SJCRH30 (cell line): ENCODE measurements around the gene TRMT10B. TPM values are rescaled to one million over a fixed set of nuclear protein-coding genes. Genes with fewer than 3 reads are reported as not detected.
A peak's percentile ranks its signal among the peaks of the same experiment; 100 is the strongest.
"Not testable (repeated sequence)": the region's sequence is repeated elsewhere in the genome, so short reads cannot be mapped to it uniquely, and the experiment has no call there.

Source experiments
- DNase-seq, 2 experiments: peaks; one replicate each; pipeline ENCODE4 v3.0.0-alpha.2; 2015 to 2020
- H3K27ac ChIP-seq: fragments of 250-450 bp; sonication (Bioruptor Pico); 2 replicates; pipeline ENCODE4 v1.5.1; 2020; ENCODE audit warnings: mild to moderate bottlenecking, moderate library complexity
- H3K27me3 ChIP-seq: fragments of 250-450 bp; sonication (Bioruptor Pico); 2 replicates; pipeline ENCODE4 v1.5.1; 2020; ENCODE audit warnings: mild to moderate bottlenecking, moderate library complexity
- H3K36me3 ChIP-seq: fragments of 250-450 bp; sonication (Bioruptor Pico); 2 replicates; pipeline ENCODE4 v1.5.1; 2020; ENCODE audit warnings: mild to moderate bottlenecking, moderate library complexity
- H3K4me1 ChIP-seq: fragments of 250-450 bp; sonication (Bioruptor Pico); 2 replicates; pipeline ENCODE4 v1.5.1; 2020; ENCODE audit warnings: mild to moderate bottlenecking, moderate library complexity
- H3K4me3 ChIP-seq: fragments of 250-450 bp; sonication (Bioruptor Pico); 2 replicates; pipeline ENCODE4 v1.5.1; 2020; ENCODE audit warnings: mild to moderate bottlenecking, moderate library complexity
- H3K9me3 ChIP-seq: fragments of 250-450 bp; sonication (Bioruptor Pico); replicated peaks from 2 replicates; pipeline ENCODE4 v1.5.1; 2020; ENCODE audit warnings: mild to moderate bottlenecking, moderate library complexity
- total RNA-seq: library from RNA; depleted of rRNA; stranded (reverse); fragments of >200 nt; shearing (Covaris generic); gene quantifications from 2 replicates; pipeline ENCODE4 v1.2.3, GENCODE V29; 2014

The TRMT10B gene
- total RNA-seq, 1 experiment from 2014 or later = 0.43 TPM

DNA sequence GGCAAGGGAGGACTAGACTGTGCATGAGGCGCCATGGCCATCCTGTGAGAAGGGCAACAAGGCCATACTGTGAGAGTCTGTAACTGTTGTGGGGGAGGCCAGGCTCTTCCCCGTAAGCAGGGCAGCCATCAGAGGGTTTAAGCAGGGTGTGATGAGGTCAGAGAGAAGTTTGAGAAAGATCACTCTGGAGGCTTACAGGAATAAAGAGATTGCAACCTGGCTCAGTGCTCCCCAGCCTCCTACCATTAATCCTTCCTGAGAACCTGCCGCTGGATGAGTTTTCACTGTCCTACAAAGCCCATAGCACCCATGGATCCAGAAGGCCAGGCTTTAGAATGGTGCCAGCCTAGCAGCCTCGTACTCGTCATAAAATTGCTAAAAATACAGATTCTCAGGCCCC is 14.4 kb upstream of the TRMT10B start:
- no peak for DNase-seq
- no peak overlapping the region for H3K27ac ChIP-seq
- no peaks in the 10 kb centered on the region for H3K9me3 ChIP-seq
- no peaks in the 10 kb centered on the region for H3K4me1 ChIP-seq
- no peaks in the 10 kb centered on the region for H3K36me3 ChIP-seq
- no peaks in the 10 kb centered on the region for H3K27me3 ChIP-seq
- H3K4me3 ChIP-seq = no peak overlapping the region

DNA sequence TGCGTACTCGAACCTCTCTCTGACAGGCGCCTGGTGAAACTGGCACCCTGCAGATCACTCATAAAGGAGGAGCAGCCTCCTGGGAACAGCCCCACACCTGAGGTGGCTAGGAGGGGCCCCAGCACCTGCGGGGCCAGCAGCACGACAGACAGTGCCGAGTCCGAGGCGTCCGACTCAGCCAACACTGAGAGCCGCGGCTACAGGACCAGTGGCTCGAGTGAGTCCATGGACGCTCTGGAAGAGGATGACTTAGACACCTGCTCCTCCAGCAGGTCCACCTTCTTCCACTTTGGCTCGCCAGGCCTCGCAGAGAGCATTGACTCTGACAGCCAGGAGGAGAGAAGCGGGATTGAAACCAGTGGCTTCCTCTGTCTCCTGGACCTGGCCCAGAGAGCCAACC is 13.5 kb upstream of the TRMT10B start:
- Histone ChIP-seq H3K27me3 (no peaks in the 10 kb centered on the region), H3K4me1 (no peaks in the 10 kb centered on the region), H3K4me3 (no peak overlapping the region), H3K9me3 (no peaks in the 10 kb centered on the region), H3K36me3 (no peaks in the 10 kb centered on the region), H3K27ac (no peak overlapping the region)
- DNase-seq = no peak

DNA sequence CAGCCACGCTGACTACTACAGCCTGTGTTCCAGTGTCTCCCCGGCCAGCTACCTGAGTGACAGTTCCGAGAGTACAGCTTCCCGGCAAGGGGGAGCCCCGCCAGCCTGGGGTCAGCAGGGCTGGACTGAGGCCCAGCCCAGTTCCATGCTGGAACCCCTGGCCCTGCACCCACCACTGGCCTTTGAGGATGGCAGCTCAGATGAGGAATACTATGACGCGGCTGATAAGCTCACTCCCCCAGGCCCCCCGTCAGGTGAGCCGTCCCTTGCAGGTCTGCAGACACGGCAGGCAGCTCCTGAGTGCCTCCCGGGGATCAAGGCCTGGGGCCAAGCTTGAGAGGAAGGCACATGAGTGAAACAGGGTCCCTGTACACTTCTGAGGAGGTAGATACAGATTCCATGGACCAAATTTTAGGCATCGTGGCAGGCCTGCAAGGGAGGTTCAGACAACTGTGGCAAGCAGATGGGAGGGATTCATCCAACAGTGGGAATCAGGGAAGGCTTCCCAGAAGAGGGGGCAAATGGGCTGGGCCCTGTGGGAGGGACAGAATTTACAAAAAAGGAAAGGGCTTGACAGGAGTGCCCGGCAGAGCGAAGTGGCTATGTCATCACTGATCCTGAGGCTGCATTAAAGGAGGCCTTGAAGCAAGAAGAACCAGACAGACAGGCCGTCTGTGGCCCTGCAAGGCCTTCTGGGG is 12.8 kb upstream of the TRMT10B start:
- Histone ChIP-seq H3K27ac (no peak overlapping the region), H3K27me3 (no peaks in the 10 kb centered on the region), H3K9me3 (no peaks in the 10 kb centered on the region), H3K4me3 (no peak overlapping the region), H3K36me3 (no peaks in the 10 kb centered on the region), H3K4me1 (peaks cover 6% of the 10 kb centered on the region)
- DNase-seq = no peak

DNA sequence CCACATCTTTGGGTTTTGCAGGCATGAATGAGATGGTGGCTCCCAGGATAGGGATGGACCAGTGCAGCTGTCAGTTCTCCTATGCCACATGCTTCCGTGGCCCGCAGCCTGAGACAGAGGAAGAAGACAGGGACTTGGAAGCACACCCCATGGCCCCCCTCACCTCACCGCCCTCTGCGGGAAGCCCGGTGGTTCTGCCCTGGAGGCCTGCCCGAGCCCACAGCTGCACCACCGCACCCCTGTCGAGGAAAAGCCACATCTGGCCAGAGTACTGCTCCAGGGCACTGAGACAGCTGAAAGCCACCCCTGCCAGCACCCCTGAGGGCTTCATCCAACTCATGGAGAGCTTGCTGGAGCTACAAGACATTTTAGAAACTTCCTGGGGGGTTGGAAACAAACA is 7.6 kb upstream of the TRMT10B start:
- peak; percentile 83 to 87 for DNase-seq
- Histone ChIP-seq H3K4me1 (peaks cover 17% of the 10 kb centered on the region), H3K27ac (no peak overlapping the region), H3K36me3 (no peaks in the 10 kb centered on the region), H3K9me3 (no peaks in the 10 kb centered on the region), H3K27me3 (no peaks in the 10 kb centered on the region), H3K4me3 (no peak overlapping the region)

DNA sequence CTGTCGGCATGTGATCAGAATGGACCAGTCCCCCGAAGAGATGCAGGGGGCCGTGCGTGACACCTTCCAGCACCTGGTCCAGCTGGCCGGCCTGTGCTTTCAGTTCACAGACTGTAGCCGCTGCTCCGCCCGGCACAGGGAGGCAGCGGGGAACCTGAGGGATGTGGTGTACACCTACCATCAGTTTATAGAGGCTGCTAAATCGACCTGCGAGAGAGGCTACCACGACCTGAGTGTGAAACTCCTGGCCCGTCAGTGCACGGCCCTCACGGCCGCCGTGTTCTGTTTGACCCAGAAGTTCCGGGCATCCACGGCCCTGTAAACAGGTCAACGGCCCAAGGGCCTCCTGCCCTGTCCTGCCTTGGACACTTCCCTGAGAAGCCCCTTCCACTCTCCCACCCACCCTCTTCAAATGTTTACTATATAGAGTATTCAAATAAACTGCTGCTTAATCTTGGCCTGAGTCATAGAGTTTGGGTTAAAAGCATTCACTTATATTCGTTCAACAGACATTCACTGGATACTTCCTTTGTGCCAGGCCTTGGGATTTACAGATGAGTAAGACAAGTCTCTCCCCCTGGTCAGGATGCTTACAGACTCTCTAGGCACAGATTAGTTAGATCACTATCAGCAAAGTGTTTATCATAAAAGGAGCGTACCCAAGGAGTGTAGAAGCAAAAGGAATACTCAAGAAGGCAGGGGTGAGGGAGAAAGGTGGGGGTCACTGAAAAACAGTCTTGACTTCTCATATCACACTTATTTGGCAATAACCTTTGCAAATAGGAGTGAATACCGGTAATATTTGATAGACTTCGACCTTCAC is 6.9 kb upstream of the TRMT10B start:
- H3K27ac ChIP-seq = no peak overlapping the region; the same call in 1 of the 2 replicates
- peak; percentile 19 to 52 for DNase-seq
- H3K36me3 ChIP-seq = no peaks in the 10 kb centered on the region
- no peaks in the 10 kb centered on the region for H3K27me3 ChIP-seq
- H3K4me1 ChIP-seq = peaks cover 17% of the 10 kb centered on the region
- no peak overlapping the region for H3K4me3 ChIP-seq
- H3K9me3 ChIP-seq = no peaks in the 10 kb centered on the region

DNA sequence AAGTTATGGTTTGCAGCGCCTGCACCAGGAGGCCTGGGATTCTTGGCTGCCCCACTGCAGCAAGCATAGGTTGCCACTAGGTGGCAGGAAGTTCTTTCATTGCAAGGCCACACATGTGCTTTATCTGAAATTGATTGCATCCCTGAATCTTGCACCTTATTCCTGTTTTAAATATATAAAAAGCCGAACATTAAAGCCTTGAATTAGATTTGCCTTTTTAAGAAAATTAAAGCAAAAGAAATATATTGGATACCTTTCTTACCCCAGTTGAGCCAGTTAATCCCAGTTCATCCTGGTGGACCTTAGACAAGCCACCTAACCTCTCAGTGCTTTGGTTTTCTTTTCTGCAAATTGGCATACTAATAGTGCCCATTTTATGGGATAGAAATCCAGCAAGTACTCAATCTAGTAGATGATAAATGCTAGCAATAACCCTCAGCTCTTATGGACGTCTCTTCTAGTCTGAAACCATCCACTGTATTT is 6.3 kb upstream of the TRMT10B start:
- Histone ChIP-seq H3K36me3 (no peaks in the 10 kb centered on the region), H3K4me3 (no peak overlapping the region), H3K4me1 (peaks cover 17% of the 10 kb centered on the region), H3K27ac (no peak overlapping the region), H3K27me3 (no peaks in the 10 kb centered on the region), H3K9me3 (no peaks in the 10 kb centered on the region)
- peak; percentile 61 to 80 for DNase-seq

DNA sequence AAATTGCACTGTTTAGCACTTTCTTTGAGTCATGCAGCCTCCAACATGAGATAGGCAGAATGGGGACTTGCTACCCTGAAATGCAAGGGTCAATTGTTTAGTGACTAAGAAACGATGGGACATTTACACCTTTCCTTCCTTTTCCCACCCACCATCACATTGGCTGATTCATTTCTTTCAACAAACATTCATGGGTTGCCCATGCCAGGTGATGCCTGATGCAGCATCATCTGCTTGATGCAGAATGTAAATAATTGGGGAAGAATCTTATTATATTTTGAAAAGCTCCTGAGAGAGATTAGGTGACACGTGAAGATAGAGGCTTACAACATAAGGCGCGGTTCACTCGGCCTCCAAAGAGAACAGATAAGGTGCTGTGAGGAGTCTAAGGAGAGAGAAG is 4.5 kb upstream of the TRMT10B start:
- Histone ChIP-seq H3K9me3 (no peaks in the 10 kb centered on the region), H3K27me3 (no peaks in the 10 kb centered on the region), H3K36me3 (no peaks in the 10 kb centered on the region), H3K4me1 (peaks cover 17% of the 10 kb centered on the region), H3K27ac (no peak overlapping the region), H3K4me3 (no peak overlapping the region)
- DNase-seq = no peak

DNA sequence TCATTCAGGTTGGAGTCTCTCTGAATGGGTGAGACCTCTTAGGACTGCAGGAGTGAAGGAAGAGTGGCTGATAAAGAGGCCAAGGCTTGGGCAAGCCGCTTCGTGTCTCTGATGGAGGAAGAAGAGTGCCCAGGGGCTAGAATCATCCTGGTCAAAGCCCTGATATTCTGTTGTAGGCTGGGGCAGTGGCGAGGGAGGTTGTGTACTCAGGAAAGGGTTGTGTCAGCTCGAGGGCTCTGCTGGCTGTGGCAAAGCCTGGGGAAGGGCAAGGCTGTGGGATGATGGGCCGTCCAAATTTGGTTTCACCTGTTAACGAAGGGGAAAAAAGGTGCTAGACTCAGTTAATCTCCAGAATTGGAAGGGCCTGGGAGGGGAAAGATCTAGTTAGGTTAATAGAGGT is 2.4 kb upstream of the TRMT10B start:
- peaks cover 9% of the 10 kb centered on the region for H3K4me1 ChIP-seq
- no peaks in the 10 kb centered on the region for H3K36me3 ChIP-seq
- no peaks in the 10 kb centered on the region for H3K27me3 ChIP-seq
- H3K27ac ChIP-seq = no peak overlapping the region
- H3K4me3 ChIP-seq = no peak overlapping the region
- H3K9me3 ChIP-seq = no peaks in the 10 kb centered on the region
- no peak for DNase-seq

DNA sequence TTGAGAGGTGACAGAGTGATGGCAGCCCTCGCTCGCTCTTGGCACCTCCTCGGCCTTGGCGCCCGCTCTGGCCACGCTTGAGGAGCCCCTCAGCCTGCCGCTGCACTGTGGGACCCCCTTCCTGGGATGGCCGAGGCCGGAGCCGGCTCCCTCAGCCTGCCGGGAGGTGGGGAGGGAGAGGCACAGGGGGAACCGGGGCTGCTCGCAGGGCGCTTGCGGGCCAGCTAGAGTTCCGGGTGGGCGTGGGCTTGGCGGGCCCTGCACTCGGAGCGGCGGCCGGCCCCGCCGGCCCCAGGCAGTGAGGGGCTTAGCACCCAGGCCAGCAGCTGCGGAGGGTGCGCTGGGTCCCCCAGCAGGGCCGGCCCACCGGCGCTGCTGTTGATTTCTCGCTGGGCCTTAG is 1.9 kb upstream of the TRMT10B start:
- H3K27me3 ChIP-seq, DNase-seq, H3K9me3 ChIP-seq, H3K4me3 ChIP-seq, H3K27ac ChIP-seq, H3K36me3 ChIP-seq, H3K4me1 ChIP-seq: not testable (repeated sequence)

DNA sequence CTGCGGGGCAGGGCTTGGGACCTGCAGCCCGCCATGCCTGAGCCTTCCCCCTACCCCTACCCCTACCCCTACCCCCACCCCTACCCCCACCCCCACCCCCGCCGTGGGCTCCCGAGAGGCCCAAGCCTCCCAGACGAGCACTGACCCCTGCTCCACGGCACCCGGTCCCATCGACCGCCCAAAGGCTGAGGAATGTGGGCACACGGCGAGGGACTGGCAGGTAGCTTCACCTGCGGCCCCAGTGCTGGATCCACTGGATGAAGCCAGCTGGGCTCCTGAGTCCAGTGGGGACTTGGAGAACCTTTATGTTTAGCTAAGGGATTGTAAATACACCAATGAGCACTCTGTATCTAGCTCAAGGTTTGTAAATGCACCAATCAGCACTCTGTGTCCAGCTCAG is 1.5 kb upstream of the TRMT10B start:
- H3K9me3 ChIP-seq, H3K36me3 ChIP-seq, H3K4me1 ChIP-seq, H3K27me3 ChIP-seq, DNase-seq, H3K4me3 ChIP-seq, H3K27ac ChIP-seq: not testable (repeated sequence)

DNA sequence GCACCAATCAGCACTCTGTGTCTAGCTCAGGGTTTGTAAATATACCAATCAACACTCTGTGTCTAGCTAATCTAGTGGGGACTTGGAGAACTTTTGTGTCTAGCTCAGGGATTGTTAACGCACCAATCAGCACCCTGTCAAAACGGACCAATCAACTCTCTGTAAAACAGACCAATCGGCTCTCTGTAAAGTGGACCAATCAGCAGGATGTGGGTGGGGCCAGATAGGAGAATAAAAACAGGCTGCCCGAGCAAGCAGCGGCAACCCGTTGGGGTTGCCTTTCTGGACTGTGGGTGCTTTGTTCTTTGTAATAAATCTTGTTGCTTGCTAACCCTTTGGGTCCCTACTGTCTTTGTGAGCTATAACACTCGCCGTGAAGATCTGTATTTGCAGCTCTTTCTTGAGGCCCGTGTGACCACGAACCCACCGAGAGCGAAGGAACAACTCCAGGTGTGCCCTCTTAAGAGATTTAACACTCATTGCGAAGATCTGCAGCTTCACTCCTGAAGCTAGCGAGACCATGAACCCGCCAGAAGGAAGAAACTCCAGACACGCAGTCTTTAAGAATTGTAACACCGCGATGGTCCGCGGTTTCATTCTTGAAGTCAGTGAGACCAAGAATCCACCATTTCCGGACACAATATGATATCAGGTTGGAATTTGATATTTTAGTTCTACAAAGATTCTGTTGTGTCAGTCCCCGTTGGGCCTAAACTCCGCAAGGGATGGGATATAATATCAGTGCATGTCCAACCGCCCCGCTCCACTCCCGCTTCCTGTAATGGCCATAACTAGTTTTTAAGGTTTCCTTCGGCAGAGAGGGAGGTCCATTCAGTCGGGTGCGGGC is 740 bp upstream of the TRMT10B start:
- H3K4me1 ChIP-seq = no peaks in the 10 kb centered on the region
- H3K36me3 ChIP-seq = no peaks in the 10 kb centered on the region
- no peak for DNase-seq
- H3K9me3 ChIP-seq = no peaks in the 10 kb centered on the region
- peak overlapping the region; percentile 54 for H3K4me3 ChIP-seq
- H3K27ac ChIP-seq = no peak overlapping the region
- H3K27me3 ChIP-seq = no peaks in the 10 kb centered on the region

DNA sequence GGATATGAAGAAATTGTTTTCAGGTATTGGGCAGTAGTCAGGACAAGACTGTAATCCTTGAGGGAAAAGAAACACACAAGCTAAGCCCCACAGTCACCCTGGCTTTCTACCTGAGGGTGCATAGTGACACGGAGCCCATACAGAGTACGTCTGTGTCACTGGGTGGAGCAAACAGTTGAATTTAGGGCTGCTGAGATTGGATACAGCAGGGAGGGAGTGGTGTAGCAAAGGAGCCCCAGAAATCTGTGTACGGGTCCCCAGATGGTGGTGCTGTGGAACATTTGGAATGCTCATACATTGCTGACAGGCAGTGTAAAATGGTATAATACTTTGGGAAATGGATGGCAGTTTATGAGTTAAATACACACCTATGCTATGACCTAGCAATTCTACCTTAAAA is 5.1 kb downstream of the TRMT10B start:
- no peaks in the 10 kb centered on the region for H3K36me3 ChIP-seq
- no peak overlapping the region for H3K4me3 ChIP-seq
- H3K27ac ChIP-seq = no peak overlapping the region
- DNase-seq = no peak
- no peaks in the 10 kb centered on the region for H3K4me1 ChIP-seq
- H3K27me3 ChIP-seq = no peaks in the 10 kb centered on the region
- no peaks in the 10 kb centered on the region for H3K9me3 ChIP-seq

DNA sequence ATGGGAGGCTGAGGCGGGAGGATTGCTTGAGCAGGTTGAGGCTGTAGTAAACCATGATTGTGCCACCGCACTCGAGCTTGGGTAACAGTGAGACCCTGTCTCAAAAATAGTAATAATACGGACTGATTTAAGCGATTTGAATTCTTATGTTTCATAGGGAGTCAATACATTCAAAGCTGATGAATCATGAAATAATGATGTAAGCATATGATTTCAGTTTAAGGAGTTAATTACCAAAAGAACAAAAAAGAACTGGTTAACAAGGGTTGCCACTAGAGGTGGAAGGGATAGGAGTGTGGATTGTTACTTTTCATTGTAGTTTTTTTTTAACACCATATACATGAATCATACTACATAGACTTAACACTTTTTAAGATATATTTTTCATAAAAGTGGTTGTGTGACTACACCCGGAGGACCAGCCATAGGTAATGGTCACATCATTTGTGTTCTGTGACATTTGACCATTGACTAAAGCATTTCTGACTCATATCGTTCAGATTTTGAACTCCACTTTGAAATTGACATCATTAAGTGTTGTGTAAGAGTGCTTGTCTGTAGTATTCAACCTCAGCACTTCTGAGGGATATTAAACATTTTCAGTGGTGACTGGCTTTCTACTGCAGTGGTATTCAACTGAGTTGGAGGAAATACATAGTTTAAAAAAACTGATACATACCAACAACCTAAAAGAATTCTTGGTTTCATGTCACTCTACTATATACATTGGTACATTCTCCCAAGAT is 7.0 kb downstream of the TRMT10B start:
- Histone ChIP-seq H3K36me3 (no peaks in the 10 kb centered on the region), H3K9me3 (no peaks in the 10 kb centered on the region), H3K4me3 (no peak overlapping the region), H3K4me1 (no peaks in the 10 kb centered on the region), H3K27me3 (no peaks in the 10 kb centered on the region), H3K27ac (no peak overlapping the region)
- no peak for DNase-seq

DNA sequence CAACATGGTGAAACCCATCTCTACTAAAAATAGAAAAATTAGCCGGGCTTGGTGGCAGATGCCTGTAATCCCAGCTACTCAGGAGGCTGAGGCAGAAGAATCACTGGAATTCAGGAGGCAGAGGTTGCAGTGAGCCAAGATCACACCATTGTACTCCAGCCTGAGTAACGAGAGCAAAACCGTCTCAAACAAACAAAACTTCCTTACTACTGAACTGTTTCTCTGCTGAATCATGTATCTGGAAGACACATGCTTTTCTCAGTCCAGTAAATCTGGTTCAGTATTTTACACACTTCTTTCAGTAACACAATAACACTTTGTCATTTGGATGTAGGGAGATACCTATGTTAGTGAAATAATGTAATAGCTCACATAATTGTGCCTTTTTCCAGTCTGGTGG is 7.9 kb downstream of the TRMT10B start:
- Histone ChIP-seq H3K27ac (no peak overlapping the region), H3K4me3 (no peak overlapping the region), H3K9me3 (no peaks in the 10 kb centered on the region), H3K27me3 (no peaks in the 10 kb centered on the region), H3K36me3 (no peaks in the 10 kb centered on the region), H3K4me1 (no peaks in the 10 kb centered on the region)
- DNase-seq = no peak
